Smooth muscle cell of the brain vasculature (primary cell): Measurements from ENCODE around the gene RABIF.
A peak's percentile ranks its signal among the peaks of the same experiment; 100 is the strongest.

Experiments
- DNase-seq: peaks from one replicate; pipeline ENCODE4 v3.0.0-alpha.2; 2012; ENCODE audit warnings: low read depth, low spot score

RABIF gene

DNA sequence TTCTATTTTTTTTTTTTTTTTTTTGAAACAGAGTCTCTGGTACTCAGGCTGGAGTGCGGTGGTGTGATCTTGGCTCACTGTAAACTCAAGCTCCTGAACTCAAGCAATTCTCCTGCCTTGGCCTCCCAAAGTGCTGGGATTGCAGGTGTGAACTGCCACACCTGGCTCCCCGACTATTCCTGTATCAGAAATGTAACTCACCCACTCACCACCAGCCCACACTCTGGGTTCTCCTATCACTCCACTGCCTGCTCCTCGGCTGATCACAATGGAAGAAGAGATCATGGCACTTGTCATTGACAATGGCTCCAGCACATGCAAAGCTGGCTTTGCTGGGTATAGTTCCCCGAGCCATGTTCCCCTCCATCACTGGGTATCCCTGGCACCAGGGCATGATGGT is 15.9 kb downstream of the RABIF start:
- no peak for DNase-seq

DNA sequence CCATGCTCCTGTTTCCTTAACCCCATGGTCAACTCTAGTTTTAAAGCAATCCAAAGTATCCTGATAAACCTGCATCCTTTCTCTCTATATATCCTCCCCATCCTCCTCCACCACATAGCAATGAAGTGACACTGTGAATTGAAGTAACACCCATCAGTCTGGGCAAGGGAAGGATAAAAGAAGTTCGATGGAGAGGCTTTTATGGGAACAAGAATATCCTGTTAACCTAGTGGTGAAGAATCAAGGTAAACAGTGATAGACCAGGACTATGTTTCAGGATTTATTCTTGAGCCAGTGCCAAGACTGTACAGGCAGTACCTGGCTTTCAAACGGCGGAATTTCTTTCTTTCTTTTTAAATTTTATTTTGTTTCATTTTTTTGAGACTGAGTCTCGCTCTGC is 17.6 kb downstream of the RABIF start:
- no peak for DNase-seq

- DNase-seq: no peak
These were observed 26.0 kb downstream of the RABIF start for GRCh38 chr1:202862679-202863560.

DNA sequence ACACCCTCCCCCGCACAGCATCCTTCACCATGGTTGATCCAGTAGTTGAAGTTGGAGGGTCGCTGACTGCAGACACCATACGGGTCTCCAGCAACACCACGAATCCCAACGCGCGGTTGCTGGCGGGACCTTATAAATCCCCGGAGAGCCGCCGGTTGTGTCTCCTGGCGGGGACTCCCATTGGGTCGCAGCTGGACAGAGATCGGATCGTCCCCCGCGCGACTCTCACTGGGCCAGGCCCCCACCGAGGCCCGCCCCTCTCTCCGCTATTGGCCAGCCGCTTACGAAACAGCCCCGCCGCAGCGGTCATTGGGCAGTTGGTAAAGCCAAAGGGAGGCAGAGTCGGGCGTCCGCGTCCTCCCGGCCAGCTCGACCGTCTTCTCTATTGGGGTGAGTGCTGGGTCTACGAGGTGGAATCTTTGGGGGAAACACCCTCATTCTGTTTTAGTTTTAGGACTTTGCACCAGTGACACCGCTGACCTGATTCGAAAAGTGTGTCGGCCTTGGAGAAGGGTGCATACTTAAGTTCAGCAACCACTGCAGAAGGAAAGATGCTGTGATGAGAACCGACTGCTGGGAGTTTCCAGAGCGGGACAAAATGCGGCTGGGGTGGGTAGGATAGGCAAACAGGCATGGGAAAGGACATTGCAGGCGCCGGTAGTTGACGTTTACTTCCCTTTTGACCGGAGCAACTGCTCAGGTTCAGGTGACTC is 27.4 kb downstream of the RABIF start:
- no peak for DNase-seq

- DNase-seq: no peak
These were observed 28.1 kb downstream of the RABIF start for GRCh38 chr1:202860744-202861419.

DNA sequence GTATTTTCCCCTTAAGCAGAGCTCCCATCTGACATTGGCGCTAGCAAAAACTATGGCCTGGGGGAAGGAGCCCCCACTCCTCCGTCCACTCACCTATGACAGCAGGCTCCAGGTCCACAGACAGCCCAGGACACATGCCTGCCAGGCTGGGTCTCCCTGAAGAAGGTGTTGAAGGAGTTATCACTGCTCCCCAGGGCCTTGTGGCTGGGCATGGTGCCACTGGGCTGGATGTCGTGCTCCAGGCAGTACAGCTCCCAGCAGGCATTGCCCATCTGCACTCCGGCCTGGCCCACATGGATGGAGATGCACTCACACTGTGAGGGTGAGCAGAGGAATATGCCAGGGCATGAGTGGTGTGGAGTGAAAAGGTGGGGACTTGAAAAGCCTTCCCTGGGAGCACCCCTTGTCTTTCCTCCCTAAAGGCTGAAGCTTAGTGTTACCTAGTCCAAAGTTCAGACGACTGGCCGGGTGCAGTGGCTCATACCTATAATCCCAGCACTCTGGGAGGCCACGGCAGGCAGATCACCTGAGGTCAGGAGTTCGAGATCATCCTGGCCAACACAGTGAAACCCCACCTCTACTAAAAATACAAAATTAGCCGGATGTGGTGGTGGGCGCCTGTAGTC is 30.0 kb downstream of the RABIF start:
- DNase-seq: no peak

GRCh38 chr1:202858331-202858730 is 30.6 kb downstream of the RABIF start:
- DNase-seq: peak; percentile 20

GRCh38 chr1:202857136-202857610 is 31.8 kb downstream of the RABIF start:
- no peak for DNase-seq

GRCh38 chr1:202856014-202856413 is 32.9 kb downstream of the RABIF start:
- DNase-seq: no peak

GRCh38 chr1:202854787-202855186 is 34.2 kb downstream of the RABIF start:
- no peak for DNase-seq

- DNase-seq: no peak
These were observed 36.6 kb downstream of the RABIF start for GRCh38 chr1:202852163-202852904.

- no peak for DNase-seq
These were observed 38.2 kb downstream of the RABIF start for GRCh38 chr1:202850593-202851362.

- DNase-seq: no peak
These were observed 40.8 kb downstream of the RABIF start for GRCh38 chr1:202848191-202848542.

DNA sequence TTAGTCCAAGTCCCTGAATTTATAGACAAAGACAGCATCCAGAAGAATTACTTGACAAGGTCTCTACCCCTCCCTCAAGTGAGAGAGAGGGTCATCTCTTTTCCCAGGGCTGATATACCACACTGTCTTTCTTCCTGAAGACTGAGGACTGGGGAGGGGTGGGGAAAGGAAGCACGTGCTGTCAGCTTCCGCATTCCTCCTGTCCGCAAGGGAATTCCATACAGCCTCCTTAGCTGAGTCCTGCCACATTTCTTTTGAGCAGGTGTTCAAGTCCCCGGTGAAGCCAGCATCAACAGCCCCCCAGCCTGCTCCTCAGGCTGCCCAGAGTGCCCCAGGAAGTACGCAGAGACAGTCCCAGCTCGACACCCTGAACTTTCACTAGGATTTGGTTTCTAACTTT is 44.0 kb downstream of the RABIF start:
- no peak for DNase-seq

- no peak for DNase-seq
These were observed 44.7 kb downstream of the RABIF start for GRCh38 chr1:202844259-202844658.

GRCh38 chr1:202843081-202843480 is 45.9 kb downstream of the RABIF start:
- no peak for DNase-seq

DNA sequence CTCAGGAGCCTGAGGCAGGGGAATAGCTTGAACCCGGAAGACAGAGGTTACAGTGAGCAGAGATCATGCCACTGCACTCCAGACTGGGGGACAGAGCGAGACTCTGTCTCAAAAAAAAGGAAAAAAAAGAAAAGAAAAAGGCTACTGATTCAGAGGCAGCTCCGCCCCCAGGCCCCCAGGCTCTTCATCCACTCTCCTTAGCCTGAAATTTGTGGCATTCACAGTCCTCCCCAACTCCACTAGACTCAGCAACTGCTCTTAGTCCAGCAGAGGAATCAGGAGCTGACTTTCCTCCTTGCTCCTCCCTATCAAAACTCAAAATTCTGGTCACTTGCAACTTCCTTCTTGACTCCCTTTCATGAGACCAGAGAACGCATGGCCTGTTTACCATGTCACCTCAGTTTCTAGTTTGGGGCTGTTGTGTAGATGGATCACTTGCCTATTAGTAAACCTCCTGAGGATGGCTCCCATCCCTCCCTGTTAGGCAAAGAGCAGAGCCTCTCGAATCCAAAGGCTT is 51.1 kb downstream of the RABIF start:
- no peak for DNase-seq

- DNase-seq: no peak
These were observed 52.1 kb downstream of the RABIF start for GRCh38 chr1:202836623-202837403.

DNA sequence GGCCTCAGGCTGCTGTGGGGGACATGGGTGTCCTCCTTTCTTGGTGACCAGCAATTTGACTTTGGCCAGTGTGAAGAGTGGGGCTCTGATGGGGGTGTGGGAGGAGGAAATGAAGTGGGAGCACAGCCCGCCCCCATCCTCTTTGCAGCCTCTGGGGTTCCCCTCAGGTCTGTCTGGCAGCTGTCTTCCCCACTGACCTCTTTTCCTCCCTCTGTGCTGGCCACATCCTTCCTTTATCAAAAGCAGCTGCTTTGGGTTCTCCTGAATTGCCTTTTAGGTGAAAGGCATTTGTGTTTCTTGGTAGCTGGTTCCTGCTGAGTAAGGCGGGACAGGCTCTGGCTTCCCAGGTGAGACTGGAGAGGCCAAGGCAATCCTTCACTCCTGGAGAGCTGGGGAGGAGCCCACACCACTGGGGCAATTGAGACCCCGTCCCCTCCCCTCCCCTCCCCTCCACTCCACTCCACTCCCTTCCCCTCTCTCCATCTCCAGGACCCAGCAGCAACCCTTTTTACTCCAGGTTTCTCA is 53.3 kb downstream of the RABIF start:
- DNase-seq: no peak
